ENCODE measurements around the gene CCND1.
A peak's percentile ranks its signal among the peaks of the same experiment; 100 is the strongest.

The CCND1 gene

GRCh38 chr11:69650081-69650831 is 9.3 kb downstream of the CCND1 start:
- no peak overlapping the region for H2BK120ac ChIP-seq (ENCODE audit: low read depth, low read length)
- H3K9ac ChIP-seq (ENCODE audit: low read depth, low read length, poor library complexity), result no peak overlapping the region
- no peak for DNase-seq (ENCODE audit: low spot score)
- H3K4me1 ChIP-seq (ENCODE audit: control insufficient read depth in 2 of 2, insufficient read depth in 1 of 2, low read depth in 1 of 2, low read length in 2 of 2), result peaks cover 6 to 18% of the 10 kb centered on the region in 2 donors
- peak overlapping the region; percentile 30 for H2BK12ac ChIP-seq (ENCODE audit: low read length)
- no peak overlapping the region for H4K91ac ChIP-seq (ENCODE audit: low read depth, low read length, poor library complexity)
- WGBS, 2 donors (ENCODE audit: extremely low coverage in 2 of 2, insufficient read length in 2 of 2, insufficient replicate concordance in 1 of 2), result no CpG with 5 or more reads among the region's 24 CpGs
- no peak overlapping the region for H2BK15ac ChIP-seq (ENCODE audit: low read length)
- no peaks in the 10 kb centered on the region for H3K9me3 ChIP-seq (replicated peaks in 1 of 2; ENCODE audit: control insufficient read depth in 2 of 2, insufficient read depth in 1 of 2, low read depth in 1 of 2, low read length in 2 of 2)
- no peaks in the 10 kb centered on the region for H3K27me3 ChIP-seq (ENCODE audit: control insufficient read depth in 3 of 3, insufficient read depth in 3 of 3, low read depth in 1 of 3, low read length in 3 of 3)
- no peak overlapping the region for H3K4me3 ChIP-seq (ENCODE audit: low read length in 2 of 2)
- H3K36me3 ChIP-seq (replicated peaks in 1 of 2; ENCODE audit: control insufficient read depth in 2 of 2, insufficient read depth in 2 of 2, low read length in 2 of 2), result peaks cover 33 to 42% of the 10 kb centered on the region in 2 donors
- H4K8ac ChIP-seq (ENCODE audit: low read depth, low read length), result no peak overlapping the region
- no peak overlapping the region for H3K27ac ChIP-seq (replicated peaks; ENCODE audit: low read length)
- no peak overlapping the region for H3K4ac ChIP-seq (ENCODE audit: low read length)
- peaks cover 14% of the 10 kb centered on the region for H3K79me1 ChIP-seq (ENCODE audit: low read depth, low read length)
- peak overlapping the region; percentile 13 for H3K18ac ChIP-seq (ENCODE audit: low read length)
- H2AFZ ChIP-seq (ENCODE audit: low read length), result no peak overlapping the region
- H2AK5ac ChIP-seq (ENCODE audit: low read depth, low read length), result no peak overlapping the region
- peak overlapping the region; percentile 9 for H3K23ac ChIP-seq (ENCODE audit: low read depth, low read length, poor library complexity)
- no peak overlapping the region for H3K14ac ChIP-seq (ENCODE audit: low read length)
- H3K4me2 ChIP-seq (ENCODE audit: insufficient read depth, low read length, poor library complexity, severe bottlenecking), result no peak overlapping the region
- H2BK5ac ChIP-seq (ENCODE audit: low read length), result no peak overlapping the region

GRCh38 chr11:69650832-69651344 is 9.9 kb downstream of the CCND1 start:
- Histone ChIP-seq H2BK120ac (ENCODE audit: low read depth, low read length) (no peak overlapping the region), H3K9me3 (replicated peaks in 1 of 2; ENCODE audit: control insufficient read depth in 2 of 2, insufficient read depth in 1 of 2, low read depth in 1 of 2, low read length in 2 of 2) (no peaks in the 10 kb centered on the region), H2BK12ac (ENCODE audit: low read length) (no peak overlapping the region), H2AK5ac (ENCODE audit: low read depth, low read length) (no peak overlapping the region), H3K36me3 (replicated peaks in 1 of 2; ENCODE audit: control insufficient read depth in 2 of 2, insufficient read depth in 2 of 2, low read length in 2 of 2) (peaks cover 33 to 42% of the 10 kb centered on the region in 2 donors), H3K4me3 (ENCODE audit: low read length in 2 of 2) (no peak overlapping the region), H4K91ac (ENCODE audit: low read depth, low read length, poor library complexity) (no peak overlapping the region), H3K4ac (ENCODE audit: low read length) (no peak overlapping the region), H2AFZ (ENCODE audit: low read length) (no peak overlapping the region), H3K4me2 (ENCODE audit: insufficient read depth, low read length, poor library complexity, severe bottlenecking) (no peak overlapping the region), H3K23ac (ENCODE audit: low read depth, low read length, poor library complexity) (peak overlapping the region; percentile 9), H3K4me1 (ENCODE audit: control insufficient read depth in 2 of 2, insufficient read depth in 1 of 2, low read depth in 1 of 2, low read length in 2 of 2) (peaks cover 1 to 14% of the 10 kb centered on the region in 2 donors), H2BK5ac (ENCODE audit: low read length) (no peak overlapping the region), H3K27ac (replicated peaks; ENCODE audit: low read length) (no peak overlapping the region), H3K18ac (ENCODE audit: low read length) (no peak overlapping the region), H3K27me3 (ENCODE audit: control insufficient read depth in 3 of 3, insufficient read depth in 3 of 3, low read depth in 1 of 3, low read length in 3 of 3) (no peaks in the 10 kb centered on the region), H2BK15ac (ENCODE audit: low read length) (no peak overlapping the region), H4K8ac (ENCODE audit: low read depth, low read length) (no peak overlapping the region), H3K9ac (ENCODE audit: low read depth, low read length, poor library complexity) (no peak overlapping the region), H3K79me1 (ENCODE audit: low read depth, low read length) (peaks cover 9% of the 10 kb centered on the region), H3K14ac (ENCODE audit: low read length) (no peak overlapping the region)
- no peak for DNase-seq (ENCODE audit: low spot score)
- WGBS, 2 donors (ENCODE audit: extremely low coverage in 2 of 2, insufficient read length in 2 of 2, insufficient replicate concordance in 1 of 2), result no CpG with 5 or more reads among the region's 23 CpGs

DNA sequence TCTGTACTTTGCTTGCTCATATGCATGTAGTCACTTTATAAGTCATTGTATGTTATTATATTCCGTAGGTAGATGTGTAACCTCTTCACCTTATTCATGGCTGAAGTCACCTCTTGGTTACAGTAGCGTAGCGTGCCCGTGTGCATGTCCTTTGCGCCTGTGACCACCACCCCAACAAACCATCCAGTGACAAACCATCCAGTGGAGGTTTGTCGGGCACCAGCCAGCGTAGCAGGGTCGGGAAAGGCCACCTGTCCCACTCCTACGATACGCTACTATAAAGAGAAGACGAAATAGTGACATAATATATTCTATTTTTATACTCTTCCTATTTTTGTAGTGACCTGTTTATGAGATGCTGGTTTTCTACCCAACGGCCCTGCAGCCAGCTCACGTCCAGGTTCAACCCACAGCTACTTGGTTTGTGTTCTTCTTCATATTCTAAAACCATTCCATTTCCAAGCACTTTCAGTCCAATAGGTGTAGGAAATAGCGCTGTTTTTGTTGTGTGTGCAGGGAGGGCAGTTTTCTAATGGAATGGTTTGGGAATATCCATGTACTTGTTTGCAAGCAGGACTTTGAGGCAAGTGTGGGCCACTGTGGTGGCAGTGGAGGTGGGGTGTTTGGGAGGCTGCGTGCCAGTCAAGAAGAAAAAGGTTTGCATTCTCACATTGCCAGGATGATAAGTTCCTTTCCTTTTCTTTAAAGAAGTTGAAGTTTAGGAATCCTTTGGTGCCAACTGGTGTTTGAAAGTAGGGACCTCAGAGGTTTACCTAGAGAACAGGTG is 11.1 kb downstream of the CCND1 start:
- Histone ChIP-seq H3K4me2 (ENCODE audit: insufficient read depth, low read length, poor library complexity, severe bottlenecking) (no peak overlapping the region), H2BK12ac (ENCODE audit: low read length) (no peak overlapping the region), H3K9ac (ENCODE audit: low read depth, low read length, poor library complexity) (no peak overlapping the region), H3K14ac (ENCODE audit: low read length) (no peak overlapping the region), H2AK5ac (ENCODE audit: low read depth, low read length) (no peak overlapping the region), H3K36me3 (replicated peaks in 1 of 2; ENCODE audit: control insufficient read depth in 2 of 2, insufficient read depth in 2 of 2, low read length in 2 of 2) (peaks cover 33 to 42% of the 10 kb centered on the region in 2 donors), H3K4me3 (ENCODE audit: low read length in 2 of 2) (no peak overlapping the region), H3K79me1 (ENCODE audit: low read depth, low read length) (peaks cover 4% of the 10 kb centered on the region), H2BK120ac (ENCODE audit: low read depth, low read length) (no peak overlapping the region), H3K18ac (ENCODE audit: low read length) (no peak overlapping the region), H3K4ac (ENCODE audit: low read length) (no peak overlapping the region), H4K8ac (ENCODE audit: low read depth, low read length) (no peak overlapping the region), H3K9me3 (replicated peaks in 1 of 2; ENCODE audit: control insufficient read depth in 2 of 2, insufficient read depth in 1 of 2, low read depth in 1 of 2, low read length in 2 of 2) (no peaks in the 10 kb centered on the region), H2AFZ (ENCODE audit: low read length) (no peak overlapping the region), H3K23ac (ENCODE audit: low read depth, low read length, poor library complexity) (no peak overlapping the region), H3K27ac (replicated peaks; ENCODE audit: low read length) (no peak overlapping the region), H2BK15ac (ENCODE audit: low read length) (no peak overlapping the region), H4K91ac (ENCODE audit: low read depth, low read length, poor library complexity) (no peak overlapping the region), H3K27me3 (ENCODE audit: control insufficient read depth in 3 of 3, insufficient read depth in 3 of 3, low read depth in 1 of 3, low read length in 3 of 3) (no peaks in the 10 kb centered on the region), H2BK5ac (ENCODE audit: low read length) (no peak overlapping the region), H3K4me1 (ENCODE audit: control insufficient read depth in 2 of 2, insufficient read depth in 1 of 2, low read depth in 1 of 2, low read length in 2 of 2) (peaks cover 0 to 13% of the 10 kb centered on the region in 2 donors)
- no peak for DNase-seq (ENCODE audit: low spot score)
- WGBS, 2 donors (ENCODE audit: extremely low coverage in 2 of 2, insufficient read length in 2 of 2, insufficient replicate concordance in 1 of 2), result no CpG with 5 or more reads among the region's 15 CpGs

DNA sequence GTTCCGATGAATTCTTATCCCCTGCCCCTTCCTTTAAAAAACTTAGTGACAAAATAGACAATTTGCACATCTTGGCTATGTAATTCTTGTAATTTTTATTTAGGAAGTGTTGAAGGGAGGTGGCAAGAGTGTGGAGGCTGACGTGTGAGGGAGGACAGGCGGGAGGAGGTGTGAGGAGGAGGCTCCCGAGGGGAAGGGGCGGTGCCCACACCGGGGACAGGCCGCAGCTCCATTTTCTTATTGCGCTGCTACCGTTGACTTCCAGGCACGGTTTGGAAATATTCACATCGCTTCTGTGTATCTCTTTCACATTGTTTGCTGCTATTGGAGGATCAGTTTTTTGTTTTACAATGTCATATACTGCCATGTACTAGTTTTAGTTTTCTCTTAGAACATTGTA is 12.0 kb downstream of the CCND1 start:
- Histone ChIP-seq H4K8ac (ENCODE audit: low read depth, low read length) (no peak overlapping the region), H2BK15ac (ENCODE audit: low read length) (no peak overlapping the region), H3K4ac (ENCODE audit: low read length) (no peak overlapping the region), H3K4me1 (ENCODE audit: control insufficient read depth in 2 of 2, insufficient read depth in 1 of 2, low read depth in 1 of 2, low read length in 2 of 2) (peaks cover 9 to 19% of the 10 kb centered on the region in 2 donors), H3K18ac (ENCODE audit: low read length) (no peak overlapping the region), H3K4me3 (ENCODE audit: low read length in 2 of 2) (no peak overlapping the region), H4K91ac (ENCODE audit: low read depth, low read length, poor library complexity) (no peak overlapping the region), H3K14ac (ENCODE audit: low read length) (no peak overlapping the region), H2BK12ac (ENCODE audit: low read length) (no peak overlapping the region), H3K27ac (replicated peaks; ENCODE audit: low read length) (no peak overlapping the region), H3K9ac (ENCODE audit: low read depth, low read length, poor library complexity) (no peak overlapping the region), H3K23ac (ENCODE audit: low read depth, low read length, poor library complexity) (no peak overlapping the region), H2BK120ac (ENCODE audit: low read depth, low read length) (no peak overlapping the region), H3K36me3 (replicated peaks in 1 of 2; ENCODE audit: control insufficient read depth in 2 of 2, insufficient read depth in 2 of 2, low read length in 2 of 2) (peaks cover 26 to 33% of the 10 kb centered on the region in 2 donors), H3K79me1 (ENCODE audit: low read depth, low read length) (no peaks in the 10 kb centered on the region), H2AK5ac (ENCODE audit: low read depth, low read length) (no peak overlapping the region), H3K4me2 (ENCODE audit: insufficient read depth, low read length, poor library complexity, severe bottlenecking) (no peak overlapping the region), H2BK5ac (ENCODE audit: low read length) (no peak overlapping the region), H3K27me3 (ENCODE audit: control insufficient read depth in 3 of 3, insufficient read depth in 3 of 3, low read depth in 1 of 3, low read length in 3 of 3) (no peaks in the 10 kb centered on the region), H2AFZ (ENCODE audit: low read length) (no peak overlapping the region), H3K9me3 (replicated peaks in 1 of 2; ENCODE audit: control insufficient read depth in 2 of 2, insufficient read depth in 1 of 2, low read depth in 1 of 2, low read length in 2 of 2) (no peaks in the 10 kb centered on the region)
- DNase-seq (ENCODE audit: low spot score), result no peak
- WGBS, 2 donors (ENCODE audit: extremely low coverage in 2 of 2, insufficient read length in 2 of 2, insufficient replicate concordance in 1 of 2), result no CpG with 5 or more reads among the region's 11 CpGs

Measured in neuronal stem cell (in vitro differentiated cells).